HCT116 (cell line): ENCODE measurements around the gene PSMA1. TPM values are rescaled to one million over a fixed set of nuclear protein-coding genes. Genes with fewer than 3 reads are reported as not detected.

ENCODE experiments used
- ATAC-seq: fragments of 200-7000 bp; cut with Tn5 transposase; 2 replicates; pipeline ENCODE4 v1.9.1; 2020; ENCODE audit warnings: mild to moderate bottlenecking, moderate library complexity
- BruUV-seq: library from RNA; stranded (reverse); fragments of 400-500 nt; replicated peaks from 2 replicates; lab custom pipeline; 2021; lab: Mats Ljungman, UMichigan
- CTCF ChIA-PET: fragments of 300-600 bp; sonication (Branson Sonifier 250); formaldehyde crosslinking; loops from one replicate; lab custom pipeline; 2021; ENCODE audit warnings: antibody characterized with exemption; lab: Charles Lee
- POLR2A ChIA-PET: fragments of 300-600, 350-600 bp; sonication (Branson Sonifier 250); formaldehyde crosslinking; loops from one replicate; lab custom pipeline; 2021; ENCODE audit warnings: antibody characterized with exemption; lab: Charles Lee
- RAD21 ChIA-PET, 2 experiments: fragments of 300-600 bp; sonication (Branson Sonifier 250); formaldehyde crosslinking; loops; one replicate each; lab custom pipeline; 2023; ENCODE audit warnings: low total read pairs in 2 of 2; ENCODE audit not compliant: uncharacterized antibody in 2 of 2, unreplicated experiment in 2 of 2, low non-redundant PET in 1 of 2; lab: Charles Lee
- DNase-seq: peaks from one replicate; pipeline ENCODE4 v3.0.0-alpha.2; 2010; ENCODE audit warnings: low read depth, low spot score
- H2AFZ ChIP-seq: fragments of 200-600 bp; shearing (Covaris generic), sonication (generic); 2 replicates; pipeline ENCODE4 v1.6.1; 2017; ENCODE audit warnings: low read depth, mixed run types, mixed read lengths, antibody characterized with exemption, low read length; ENCODE audit not compliant: poor library complexity, severe bottlenecking
- H3K27ac ChIP-seq: 2 replicates; pipeline ENCODE4 v1.5.1; 2012; ENCODE audit warnings: low read depth, low read length
- H3K27me3 ChIP-seq: fragments of 200-600 bp; sonication (generic); 2 replicates; pipeline ENCODE4 v1.6.1; 2016; ENCODE audit warnings: mixed run types, low read length, mixed read lengths; ENCODE audit not compliant: insufficient read depth
- H3K36me3 ChIP-seq, 2 experiments: fragments of 200-500 bp in 1 of 2; fragments of 200-600 bp in 1 of 2; sonication (Bioruptor generic) in 1 of 2; sonication (generic) in 1 of 2; 2 replicates each; pipeline versions ENCODE4 v1.5.1 to v1.6.1; 2014 to 2016; ENCODE audit warnings: low read length in 2 of 2, inconsistent platforms in 1 of 2, mixed read lengths in 1 of 2, mixed run types in 1 of 2; ENCODE audit not compliant: insufficient read depth in 2 of 2, control insufficient read depth in 1 of 2
- H3K4me1 ChIP-seq, 2 experiments: fragments of 200-600 bp in 1 of 2; sonication (generic) in 1 of 2; 2 replicates each; pipeline versions ENCODE4 v1.5.1 to v1.6.1; 2012 to 2017; ENCODE audit warnings: low read length in 2 of 2, inconsistent platforms in 1 of 2, mild to moderate bottlenecking in 1 of 2, mixed read lengths in 1 of 2, mixed run types in 1 of 2, moderate library complexity in 1 of 2; ENCODE audit not compliant: insufficient read depth in 2 of 2, control insufficient read depth in 1 of 2
- H3K4me2 ChIP-seq: fragments of 200-600 bp; sonication (generic); 2 replicates; pipeline ENCODE4 v1.6.1; 2017; ENCODE audit warnings: mixed run types, low read length, mixed read lengths
- H3K4me3 ChIP-seq, 2 experiments: fragments of 200-600 bp in 1 of 2; sonication (generic) in 1 of 2; replicated peaks in 1 of 2; 2 replicates each; pipeline ENCODE4 v1.5.1; 2011 to 2016; ENCODE audit warnings: low read length in 2 of 2, control low read depth in 1 of 2, low read depth in 1 of 2, mild to moderate bottlenecking in 1 of 2, mixed read lengths in 1 of 2, mixed run types in 1 of 2
- H3K79me2 ChIP-seq: fragments of 200-600 bp; sonication (generic); 2 replicates; pipeline ENCODE4 v1.6.1; 2017; ENCODE audit warnings: mild to moderate bottlenecking, mixed run types, low read length, moderate library complexity, mixed read lengths; ENCODE audit not compliant: insufficient read depth
- H3K9ac ChIP-seq: fragments of 200-600 bp; sonication (generic); 2 replicates; pipeline ENCODE4 v1.6.1; 2016; ENCODE audit warnings: low read length, mixed read lengths
- H3K9me2 ChIP-seq: fragments of 200-600 bp; sonication (generic), shearing (Covaris generic); 2 replicates; pipeline ENCODE4 v1.6.1; 2017; ENCODE audit warnings: mixed run types, mild to moderate bottlenecking, moderate library complexity; ENCODE audit not compliant: insufficient read depth
- H3K9me3 ChIP-seq, 2 experiments: fragments of 200-500 bp in 1 of 2; fragments of 200-600 bp in 1 of 2; sonication (Bioruptor generic) in 1 of 2; sonication (generic) in 1 of 2; 2 replicates each; pipeline ENCODE4 v1.6.1; 2014 to 2017; ENCODE audit warnings: low read length in 2 of 2, mixed read lengths in 2 of 2, inconsistent platforms in 1 of 2, low read depth in 1 of 2, mild to moderate bottlenecking in 1 of 2, mixed run types in 1 of 2, moderate library complexity in 1 of 2; ENCODE audit not compliant: control insufficient read depth in 1 of 2, insufficient read depth in 1 of 2
- H4K20me1 ChIP-seq: fragments of 200-600 bp; sonication (generic), shearing (Covaris generic); 2 replicates; pipeline ENCODE4 v1.6.1; 2017; ENCODE audit warnings: mixed run types, mild to moderate bottlenecking, moderate library complexity; ENCODE audit not compliant: insufficient read depth
- CBX3 ChIP-seq: IDR thresholded peaks from 2 replicates; pipeline ENCODE4 v1.6.1; 2012; ENCODE audit warnings: low read depth
- CEBPB ChIP-seq: IDR thresholded peaks from 2 replicates; pipeline ENCODE4 v1.6.1; 2012; ENCODE audit warnings: low read depth
- CTCF ChIP-seq, 3 experiments: fragments of 200-600 bp in 1 of 3; sonication (generic) in 1 of 3; IDR thresholded peaks in 2 of 3; conservative IDR thresholded peaks in 1 of 3; 2 replicates each; pipeline ENCODE4 v1.5.1; 2012 to 2017; ENCODE audit warnings: low read depth in 2 of 3, low read length in 2 of 3, antibody characterized with exemption in 1 of 3, borderline replicate concordance in 1 of 3, control low read depth in 1 of 3, mild to moderate bottlenecking in 1 of 3, mixed read lengths in 1 of 3, mixed run types in 1 of 3, moderate library complexity in 1 of 3; ENCODE audit not compliant: insufficient read depth in 1 of 3
- ELF1 ChIP-seq: IDR thresholded peaks from 2 replicates; pipeline ENCODE4 v1.6.1; 2012; ENCODE audit warnings: low read depth, borderline replicate concordance
- EZH2 ChIP-seq: fragments of 200-600 bp; sonication (generic); IDR thresholded peaks from 2 replicates; pipeline ENCODE4 v1.6.1; 2017; ENCODE audit warnings: antibody characterized with exemption, mixed run types
- FOSL1 ChIP-seq: IDR thresholded peaks from 2 replicates; pipeline ENCODE4 v1.6.1; 2012; ENCODE audit warnings: low read depth
- POLR2A ChIP-seq: IDR thresholded peaks from 2 replicates; pipeline ENCODE4 v1.7.0; 2011; ENCODE audit warnings: borderline replicate concordance; ENCODE audit not compliant: insufficient read depth, insufficient read length; ENCODE audit errors: extremely low read depth
- POLR2AphosphoS5 ChIP-seq: IDR thresholded peaks from 2 replicates; pipeline ENCODE4 v1.6.1; 2011; ENCODE audit warnings: mild to moderate bottlenecking, low read depth, low read length, moderate library complexity
- RAD21 ChIP-seq: IDR thresholded peaks from 2 replicates; pipeline ENCODE4 v1.6.1; 2012; ENCODE audit warnings: low read depth, mild to moderate bottlenecking
- SIN3A ChIP-seq: IDR thresholded peaks from 2 replicates; pipeline ENCODE4 v1.6.1; 2012; ENCODE audit warnings: low read depth
- TCF7L2 ChIP-seq: IDR thresholded peaks from 2 replicates; pipeline ENCODE4 v1.7.0; 2011; ENCODE audit warnings: borderline replicate concordance, inconsistent platforms; ENCODE audit not compliant: insufficient read depth, insufficient read length; ENCODE audit errors: extremely low read depth
- ZFX ChIP-seq: fragments of 450-650 bp; IDR thresholded peaks from 2 replicates; pipeline ENCODE4 v1.6.1; 2017
- intact Hi-C: fragments of 100-400 bp; cut with micrococcal nuclease; formaldehyde crosslinking; loops from 2 replicates; pipeline ENCODE4 v1.10.0; 2022
- total RNA-seq: library from RNA; stranded (reverse); gene quantifications from one replicate; pipeline ENCODE4 v1.2.1, GENCODE V29; 2021; ENCODE audit not compliant: unreplicated experiment
- TF ChIP-seq, protein P1 (sequence below): IDR thresholded peaks from 2 replicates; pipeline ENCODE4 v1.6.1; 2012

The PSMA1 gene
- total RNA-seq, 1 experiment from 2014 or later = 211 TPM

- POLR2A ChIA-PET = no interaction called here
- RAD21 ChIA-PET = no interaction called here
Observed at GRCh38 chr11:14547440-14547839, 27.3 kb upstream of the PSMA1 start.

DNA sequence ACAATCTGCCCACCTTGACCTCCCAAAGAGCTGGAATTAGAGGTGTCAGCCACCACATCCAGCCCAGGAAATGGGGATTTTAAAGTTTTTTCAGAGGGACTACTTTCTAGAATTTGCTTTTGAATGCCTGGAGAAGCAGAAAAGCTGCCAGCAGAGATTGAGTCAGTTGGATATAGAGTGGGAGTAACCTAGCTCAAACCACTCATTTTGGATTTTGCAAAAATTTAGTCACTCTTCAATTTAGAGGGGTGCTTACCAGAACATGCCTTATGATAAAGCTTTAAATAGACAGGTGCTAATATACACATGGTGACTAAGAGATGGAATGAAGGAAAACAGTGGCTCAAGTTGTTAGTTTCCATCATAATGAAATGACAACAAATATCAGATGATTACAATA lies 26.5 kb upstream of the PSMA1 start:
- Histone ChIP-seq H2AFZ (no peak overlapping the region), H4K20me1 (no peaks in the 10 kb centered on the region), H3K4me3 (no peak overlapping the region), H3K27ac (no peak overlapping the region), H3K36me3 (no peaks in the 10 kb centered on the region), H3K27me3 (no peaks in the 10 kb centered on the region), H3K4me2 (no peak overlapping the region), H3K9me3 (no peaks in the 10 kb centered on the region), H3K9me2 (no peaks in the 10 kb centered on the region), H3K79me2 (no peaks in the 10 kb centered on the region), H3K9ac (no peak overlapping the region), H3K4me1 (no peaks in the 10 kb centered on the region)
- DNase-seq = no peak
- TF ChIP-seq POLR2A (no peak), ZFX (no peak), FOSL1 (no peak), ELF1 (no peak), CTCF (IDR thresholded peaks at IDR 0.05 in 2 of 3, conservative IDR thresholded peaks at IDR 0.05 in 1 of 3; ENCODE audit: borderline replicate concordance in 1 of 3, insufficient read depth in 1 of 3, low read depth in 2 of 3, low read length in 2 of 3) (no peak), POLR2AphosphoS5 (no peak), CBX3 (no peak)
- TF ChIP-seq, protein P1, sequence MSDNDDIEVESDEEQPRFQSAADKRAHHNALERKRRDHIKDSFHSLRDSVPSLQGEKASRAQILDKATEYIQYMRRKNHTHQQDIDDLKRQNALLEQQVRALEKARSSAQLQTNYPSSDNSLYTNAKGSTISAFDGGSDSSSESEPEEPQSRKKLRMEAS = no peak
- POLR2A ChIA-PET = no interaction called here
- intact Hi-C loops = no loop called here
- no TSS peak for BruUV-seq
- RAD21 ChIA-PET = no interaction called here
- CTCF ChIA-PET = no interaction called here
- ATAC-seq = no peak

More at GRCh38 chr11:14547440-14547839, 27.3 kb upstream of the PSMA1 start:
- Histone ChIP-seq H3K4me1 (no peaks in the 10 kb centered on the region), H3K36me3 (no peaks in the 10 kb centered on the region), H2AFZ (no peak overlapping the region), H3K9me3 (no peaks in the 10 kb centered on the region), H3K79me2 (no peaks in the 10 kb centered on the region)
- DNase-seq = no peak
- CTCF ChIA-PET = no interaction called here
- TF ChIP-seq POLR2AphosphoS5 (no peak), CBX3 (no peak), CEBPB (no peak), ELF1 (no peak), EZH2 (no peak), TCF7L2 (no peak), SIN3A (no peak), RAD21 (no peak), ZFX (no peak)
- TF ChIP-seq, protein P1 = no peak
- TF ChIP-seq, all 23 proteins: peak for 0
- ATAC-seq = no peak
- no peaks in the 10 kb centered on the region for H3K9me2 ChIP-seq
- BruUV-seq = no TSS peak
- H3K4me2 ChIP-seq = no peak overlapping the region
- no peaks in the 10 kb centered on the region for H4K20me1 ChIP-seq
- H3K27ac ChIP-seq = no peak overlapping the region
- H3K4me3 ChIP-seq = no peak overlapping the region
- H3K27me3 ChIP-seq = no peaks in the 10 kb centered on the region
- no peak overlapping the region for H3K9ac ChIP-seq
- intact Hi-C loops = no loop called here
